K562 (cell line): ENCODE results near the gene IFT122. TPM values are rescaled to one million over a fixed set of nuclear protein-coding genes. Genes with fewer than 3 reads are reported as not detected.

Source experiments
- CTCF ChIP-seq, 3 experiments: IDR thresholded peaks in 2 of 3; conservative IDR thresholded peaks in 1 of 3; 2 replicates each; pipeline ENCODE4 v1.5.1; 2011 to 2012; ENCODE audit warnings: low read length in 3 of 3, mild to moderate bottlenecking in 3 of 3, control low read depth in 2 of 3, improper control_type of control experiment in 1 of 3, inconsistent platforms in 1 of 3, low read depth in 1 of 3, mixed read lengths in 1 of 3, moderate library complexity in 1 of 3; ENCODE audit not compliant: insufficient read depth in 2 of 3
- CXXC5 ChIP-seq: fragments of 250-450 bp; sonication (Bioruptor Pico); IDR thresholded peaks from 2 replicates; pipeline ENCODE4 v1.8.0; 2022; ENCODE audit warnings: inconsistent platforms, mild to moderate bottlenecking, moderate library complexity
- DDX20 ChIP-seq: fragments of 450-650 bp; IDR thresholded peaks from 2 replicates; pipeline ENCODE4 v1.6.1; 2016; ENCODE audit warnings: missing genetic modification characterization, low read depth, mild to moderate bottlenecking, missing compliant biosample characterization, moderate library complexity
- EHMT2 ChIP-seq: fragments of 450-650 bp; IDR thresholded peaks from 2 replicates; pipeline ENCODE4 v1.6.1; 2018; ENCODE audit warnings: antibody characterized with exemption
- FOS ChIP-seq: IDR thresholded peaks from 3 replicates; pipeline ENCODE4 v1.6.1; 2011; ENCODE audit not compliant: insufficient read length; ENCODE audit errors: extremely low read depth
- HDAC2 ChIP-seq: fragments of 450-650 bp; IDR thresholded peaks from 2 replicates; pipeline ENCODE4 v1.6.1; 2016; ENCODE audit warnings: mild to moderate bottlenecking
- HNRNPUL1 ChIP-seq: fragments of 200-400 bp; formaldehyde crosslinking; IDR thresholded peaks from 2 replicates; pipeline ENCODE4 v1.6.1; 2017; ENCODE audit warnings: low read length
- MCM2 ChIP-seq: fragments of 450-650 bp; IDR thresholded peaks from 2 replicates; pipeline ENCODE4 v1.6.1; 2017; ENCODE audit warnings: low read depth, mild to moderate bottlenecking
- NFIC ChIP-seq: fragments of 450-650 bp; IDR thresholded peaks from 2 replicates; pipeline ENCODE4 v1.6.1; 2017; ENCODE audit warnings: mild to moderate bottlenecking, inconsistent platforms
- POLR2H ChIP-seq: IDR thresholded peaks from 2 replicates; pipeline ENCODE4 v1.6.1; 2016; ENCODE audit warnings: missing genetic modification characterization, low read depth, mild to moderate bottlenecking, control low read depth, missing compliant biosample characterization, moderate library complexity
- PPARD ChIP-seq: fragments of 250-450 bp; sonication (Bioruptor Pico); IDR thresholded peaks from 2 replicates; pipeline ENCODE4 v1.8.0; 2022; ENCODE audit warnings: inconsistent platforms, mild to moderate bottlenecking, moderate library complexity
- ZNF146 ChIP-seq: IDR thresholded peaks from one replicate; pipeline ENCODE4 v1.6.1; 2018; ENCODE audit warnings: missing compliant biosample characterization; ENCODE audit not compliant: unreplicated experiment
- ZNF77 ChIP-seq: fragments of 250-450 bp; sonication (Bioruptor Pico); IDR thresholded peaks from 2 replicates; pipeline ENCODE4 v1.5.0; 2020
- polyA plus RNA-seq, 8 experiments: library from polyadenylated mRNA; depleted of rRNA in 4 of 8; stranded (reverse) in 5 of 8; unstranded in 3 of 8; fragments of >200 nt; fragmentation: Nextera tagmentation in 2 of 8; fragmentation: Illumina TruSeq in 1 of 8; extraction: Ambion mirVana in 2 of 8; extraction: Trizol in 1 of 8; gene quantifications; 2 replicates each; pipeline versions ENCODE4 v1.2.1 to v1.2.3, GENCODE V29; 2011 to 2014; ENCODE audit warnings: inconsistent platforms in 1 of 8, missing spikeins in 1 of 8
- total RNA-seq, 7 experiments: library from RNA; depleted of rRNA in 6 of 7; stranded (reverse); fragments of >200 nt in 6 of 7; fragmentation: Illumina TruSeq in 2 of 7; extraction: Trizol in 2 of 7; gene quantifications; 2 replicates each; pipeline versions ENCODE4 v1.2.1 to v1.2.3, GENCODE V29; 2011 to 2021; ENCODE audit warnings: low replicate concordance in 1 of 7
- TF ChIP-seq, protein P1 (sequence below), 2 experiments: fragments of 250-450 bp in 1 of 2; fragments of 450-650 bp in 1 of 2; sonication (Bioruptor Pico) in 1 of 2; IDR thresholded peaks; 2 replicates each; pipeline versions ENCODE4 v1.6.1 to v1.8.0; 2016 to 2021; ENCODE audit warnings: mild to moderate bottlenecking in 2 of 2, moderate library complexity in 2 of 2, missing compliant biosample characterization in 1 of 2, missing genetic modification characterization in 1 of 2
- TF ChIP-seq, protein P2 (sequence below): fragments of 450-650 bp; IDR thresholded peaks from 2 replicates; pipeline ENCODE4 v1.6.1; 2016; ENCODE audit warnings: low read depth, mild to moderate bottlenecking, moderate library complexity
- TF ChIP-seq, protein P3 (sequence below): fragments of 450-650 bp; IDR thresholded peaks from 2 replicates; pipeline ENCODE4 v1.6.1; 2016; ENCODE audit warnings: low read depth

Gene IFT122
- total and polyA plus RNA-seq, 9 of the 15 experiments (the other 6 are each of a cell fraction or from before 2014, with no cell fraction given) = 2.4 to 11.5 (median 7.7) TPM

- peak; percentile 76 for TF ChIP-seq NFIC
- no peak for TF ChIP-seq PPARD (CRISPR knock-in tag)
- no peak; a peak in 1 of 6 replicates for TF ChIP-seq CTCF (IDR thresholded peaks at IDR 0.05 in 2 of 3, conservative IDR thresholded peaks at IDR 0.05 in 1 of 3; ENCODE audit: insufficient read depth in 2 of 3, low read depth in 1 of 3, low read length in 3 of 3)
- TF ChIP-seq HNRNPUL1 = no peak
- no peak for TF ChIP-seq DDX20 (tag)
- peak; percentile 73 for TF ChIP-seq FOS
- TF ChIP-seq, protein P1, sequence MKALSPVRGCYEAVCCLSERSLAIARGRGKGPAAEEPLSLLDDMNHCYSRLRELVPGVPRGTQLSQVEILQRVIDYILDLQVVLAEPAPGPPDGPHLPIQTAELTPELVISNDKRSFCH (CRISPR knock-in tag; IDR thresholded peaks at IDR 0.05) = no peak
- TF ChIP-seq, protein P1 (tag; IDR thresholded peaks at IDR 0.05) = no peak
- TF ChIP-seq CXXC5 (CRISPR knock-in tag) = 0 out of 2 replicates have a peak, but pooled peaks have one; percentile 16
- TF ChIP-seq, protein P2, sequence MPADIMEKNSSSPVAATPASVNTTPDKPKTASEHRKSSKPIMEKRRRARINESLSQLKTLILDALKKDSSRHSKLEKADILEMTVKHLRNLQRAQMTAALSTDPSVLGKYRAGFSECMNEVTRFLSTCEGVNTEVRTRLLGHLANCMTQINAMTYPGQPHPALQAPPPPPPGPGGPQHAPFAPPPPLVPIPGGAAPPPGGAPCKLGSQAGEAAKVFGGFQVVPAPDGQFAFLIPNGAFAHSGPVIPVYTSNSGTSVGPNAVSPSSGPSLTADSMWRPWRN = no peak
- no peak for TF ChIP-seq ZNF77 (CRISPR knock-in tag)
- no peak for TF ChIP-seq MCM2
- TF ChIP-seq, protein P3, sequence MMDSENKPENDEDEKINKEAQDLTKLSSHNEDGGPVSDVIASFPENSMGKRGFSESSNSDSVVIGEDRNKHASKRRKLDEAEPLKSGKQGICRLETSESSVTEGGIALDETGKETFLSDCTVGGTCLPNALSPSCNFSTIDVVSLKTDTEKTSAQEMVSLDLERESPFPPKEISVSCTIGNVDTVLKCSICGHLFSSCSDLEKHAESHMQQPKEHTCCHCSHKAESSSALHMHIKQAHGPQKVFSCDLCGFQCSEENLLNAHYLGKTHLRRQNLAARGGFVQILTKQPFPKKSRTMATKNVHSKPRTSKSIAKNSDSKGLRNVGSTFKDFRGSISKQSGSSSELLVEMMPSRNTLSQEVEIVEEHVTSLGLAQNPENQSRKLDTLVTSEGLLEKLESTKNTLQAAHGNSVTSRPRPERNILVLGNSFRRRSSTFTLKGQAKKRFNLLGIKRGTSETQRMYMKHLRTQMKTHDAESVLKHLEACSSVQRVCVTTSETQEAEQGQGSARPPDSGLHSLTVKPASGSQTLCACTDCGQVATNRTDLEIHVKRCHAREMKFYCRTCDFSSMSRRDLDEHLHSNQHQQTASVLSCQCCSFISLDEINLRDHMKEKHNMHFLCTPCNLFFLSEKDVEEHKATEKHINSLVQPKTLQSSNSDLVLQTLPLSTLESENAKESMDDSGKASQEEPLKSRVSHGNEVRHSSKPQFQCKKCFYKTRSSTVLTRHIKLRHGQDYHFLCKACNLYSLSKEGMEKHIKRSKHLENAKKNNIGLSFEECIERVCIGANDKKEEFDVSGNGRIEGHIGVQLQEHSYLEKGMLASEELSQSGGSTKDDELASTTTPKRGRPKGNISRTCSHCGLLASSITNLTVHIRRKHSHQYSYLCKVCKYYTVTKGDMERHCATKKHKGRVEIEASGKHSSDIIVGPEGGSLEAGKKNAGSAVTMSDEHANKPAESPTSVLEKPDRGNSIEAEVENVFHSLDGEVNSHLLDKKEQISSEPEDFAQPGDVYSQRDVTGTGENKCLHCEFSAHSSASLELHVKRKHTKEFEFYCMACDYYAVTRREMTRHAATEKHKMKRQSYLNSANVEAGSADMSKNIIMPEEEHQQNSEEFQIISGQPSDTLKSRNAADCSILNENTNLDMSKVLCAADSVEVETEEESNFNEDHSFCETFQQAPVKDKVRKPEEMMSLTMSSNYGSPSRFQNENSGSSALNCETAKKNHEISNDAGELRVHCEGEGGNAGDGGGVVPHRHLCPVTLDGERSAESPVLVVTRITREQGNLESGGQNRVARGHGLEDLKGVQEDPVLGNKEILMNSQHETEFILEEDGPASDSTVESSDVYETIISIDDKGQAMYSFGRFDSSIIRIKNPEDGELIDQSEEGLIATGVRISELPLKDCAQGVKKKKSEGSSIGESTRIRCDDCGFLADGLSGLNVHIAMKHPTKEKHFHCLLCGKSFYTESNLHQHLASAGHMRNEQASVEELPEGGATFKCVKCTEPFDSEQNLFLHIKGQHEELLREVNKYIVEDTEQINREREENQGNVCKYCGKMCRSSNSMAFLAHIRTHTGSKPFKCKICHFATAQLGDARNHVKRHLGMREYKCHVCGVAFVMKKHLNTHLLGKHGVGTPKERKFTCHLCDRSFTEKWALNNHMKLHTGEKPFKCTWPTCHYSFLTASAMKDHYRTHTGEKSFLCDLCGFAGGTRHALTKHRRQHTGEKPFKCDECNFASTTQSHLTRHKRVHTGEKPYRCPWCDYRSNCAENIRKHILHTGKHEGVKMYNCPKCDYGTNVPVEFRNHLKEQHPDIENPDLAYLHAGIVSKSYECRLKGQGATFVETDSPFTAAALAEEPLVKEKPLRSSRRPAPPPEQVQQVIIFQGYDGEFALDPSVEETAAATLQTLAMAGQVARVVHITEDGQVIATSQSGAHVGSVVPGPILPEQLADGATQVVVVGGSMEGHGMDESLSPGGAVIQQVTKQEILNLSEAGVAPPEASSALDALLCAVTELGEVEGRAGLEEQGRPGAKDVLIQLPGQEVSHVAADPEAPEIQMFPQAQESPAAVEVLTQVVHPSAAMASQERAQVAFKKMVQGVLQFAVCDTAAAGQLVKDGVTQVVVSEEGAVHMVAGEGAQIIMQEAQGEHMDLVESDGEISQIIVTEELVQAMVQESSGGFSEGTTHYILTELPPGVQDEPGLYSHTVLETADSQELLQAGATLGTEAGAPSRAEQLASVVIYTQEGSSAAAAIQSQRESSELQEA = no peak
- 0 out of 2 replicates have a peak, but pooled peaks have one; percentile 24 for TF ChIP-seq HDAC2
- no peak for TF ChIP-seq ZNF146 (CRISPR knock-in tag)
- TF ChIP-seq POLR2H (tag) = peak; percentile 49; the same call in 1 of the 2 replicates
- no peak for TF ChIP-seq EHMT2
Measured at GRCh38 chr3:129428376-129429079, 11.5 kb upstream of the IFT122 start, which contains the start of gene EFCAB12 (continued).
